PC-3 (cell line): ENCODE data around the gene MIB1. TPM values are rescaled to one million over a fixed set of nuclear protein-coding genes. Genes with fewer than 3 reads are reported as not detected.

Source experiments
- ATAC-seq: fragments of 200-7000 bp; cut with Tn5 transposase; 2 replicates; pipeline ENCODE4 v1.9.1; 2020; ENCODE audit warnings: mild to moderate bottlenecking, moderate library complexity
- BruUV-seq: library from RNA; stranded (reverse); fragments of 400-500 nt; replicated peaks from 2 replicates; lab custom pipeline; 2021; lab: Mats Ljungman, UMichigan
- CTCF ChIA-PET: fragments of 300-600 bp; sonication (Branson Sonifier 250); formaldehyde crosslinking; loops from one replicate; lab custom pipeline; 2022; ENCODE audit warnings: antibody characterized with exemption; lab: Charles Lee
- POLR2A ChIA-PET: fragments of 300-600 bp; sonication (Branson Sonifier 250); formaldehyde crosslinking; loops from one replicate; lab custom pipeline; 2022; ENCODE audit warnings: antibody characterized with exemption; ENCODE audit not compliant: unreplicated experiment; lab: Charles Lee
- DNase-seq: peaks from one replicate; pipeline ENCODE4 v3.0.0-alpha.2; 2015
- H2AFZ ChIP-seq: fragments of 300-600 bp; sonication (generic); 2 replicates; pipeline ENCODE4 v1.6.0; 2016; ENCODE audit warnings: antibody characterized with exemption, low read length
- H3F3A ChIP-seq: fragments of 300-600 bp; sonication (generic); one replicate; pipeline ENCODE4 v1.6.0; 2017; ENCODE audit warnings: antibody characterized with exemption, low read length, control low read depth, mild to moderate bottlenecking; ENCODE audit not compliant: unreplicated experiment
- H3K27ac ChIP-seq: fragments of 300-600 bp; sonication (generic); 2 replicates; pipeline ENCODE4 v1.5.1; 2016; ENCODE audit warnings: mild to moderate bottlenecking, low read length
- H3K27me3 ChIP-seq: fragments of 300-600 bp; sonication (generic); 2 replicates; pipeline ENCODE4 v1.6.1; 2016; ENCODE audit warnings: low read length, mixed read lengths
- H3K36me3 ChIP-seq: fragments of 300-600 bp; sonication (generic); 2 replicates; pipeline ENCODE4 v1.6.1; 2016; ENCODE audit warnings: low read depth, mixed run types, low read length, mixed read lengths
- H3K4me1 ChIP-seq: fragments of 300-600 bp; sonication (generic); 2 replicates; pipeline ENCODE4 v1.5.1; 2016; ENCODE audit warnings: low read length; ENCODE audit not compliant: insufficient read depth
- H3K4me2 ChIP-seq: fragments of 300-600 bp; sonication (generic); 2 replicates; pipeline ENCODE4 v1.6.0; 2016; ENCODE audit warnings: low read length
- H3K4me3 ChIP-seq: fragments of 300-600 bp; sonication (generic); 2 replicates; pipeline ENCODE4 v1.5.1; 2016; ENCODE audit warnings: mild to moderate bottlenecking, low read length, mixed read lengths
- H3K79me2 ChIP-seq: fragments of 300-600 bp; sonication (generic); 2 replicates; pipeline ENCODE4 v1.6.1; 2017; ENCODE audit warnings: low read length, mixed read lengths
- H3K9ac ChIP-seq: fragments of 300-600 bp; sonication (generic); 2 replicates; pipeline ENCODE4 v1.6.0; 2016; ENCODE audit warnings: mild to moderate bottlenecking, low read length
- H3K9me2 ChIP-seq: fragments of 300-600 bp; sonication (generic); replicated peaks from 2 replicates; pipeline ENCODE4 v1.6.1; 2016; ENCODE audit warnings: mixed run types, low read length, mixed read lengths
- H3K9me3 ChIP-seq: fragments of 300-600 bp; sonication (generic); 2 replicates; pipeline ENCODE4 v1.6.1; 2016; ENCODE audit warnings: low read length, mixed read lengths
- H4K20me1 ChIP-seq: fragments of 300-600 bp; sonication (generic); 2 replicates; pipeline ENCODE4 v1.6.1; 2016; ENCODE audit warnings: low read length, mixed read lengths
- EZH2 ChIP-seq: fragments of 300-600 bp; sonication (generic); IDR thresholded peaks from one replicate; pipeline ENCODE4 v1.6.1; 2017; ENCODE audit warnings: antibody characterized with exemption, mild to moderate bottlenecking, low read length; ENCODE audit not compliant: unreplicated experiment
- EZH2phosphoT487 ChIP-seq: fragments of 300-600 bp; sonication (generic); IDR thresholded peaks from 2 replicates; pipeline ENCODE4 v1.6.1; 2018; ENCODE audit warnings: mild to moderate bottlenecking, antibody characterized with exemption, low read length, borderline replicate concordance
- intact Hi-C: fragments of 100-400 bp; cut with micrococcal nuclease; formaldehyde crosslinking; loops from 2 replicates; pipeline ENCODE4 v1.9.0; 2023
- total RNA-seq: library from RNA; depleted of rRNA; stranded (reverse); fragments of >200 nt; gene quantifications from 2 replicates; pipeline ENCODE4 v1.2.3, GENCODE V29; 2014
- TF ChIP-seq, protein P1 (sequence below): fragments of 300-600 bp; sonication (generic); conservative IDR thresholded peaks from 2 replicates; pipeline ENCODE4 v1.5.1; 2017; ENCODE audit warnings: antibody characterized with exemption, low read depth, mild to moderate bottlenecking, low read length

MIB1 gene
- total RNA-seq, 1 experiment from 2014 or later, result 25.1 TPM

GRCh38 chr18:21865043-21865442 is 124.5 kb downstream of the MIB1 start:
- BruUV-seq, result TSS peak; percentile 18
- Histone ChIP-seq H3K9ac (no peak overlapping the region), H2AFZ (no peak overlapping the region), H3K27ac (no peak overlapping the region), H3K4me3 (no peak overlapping the region), H3K9me3 (no peaks in the 10 kb centered on the region), H3K4me2 (no peak overlapping the region), H3K9me2 (no peaks in the 10 kb centered on the region), H4K20me1 (no peaks in the 10 kb centered on the region), H3F3A (no peaks in the 10 kb centered on the region), H3K79me2 (no peaks in the 10 kb centered on the region), H3K4me1 (no peaks in the 10 kb centered on the region), H3K36me3 (peaks cover 8% of the 10 kb centered on the region; the same call in 1 of the 2 replicates), H3K27me3 (no peaks in the 10 kb centered on the region)
- no peak for TF ChIP-seq EZH2phosphoT487
- TF ChIP-seq, protein P1, sequence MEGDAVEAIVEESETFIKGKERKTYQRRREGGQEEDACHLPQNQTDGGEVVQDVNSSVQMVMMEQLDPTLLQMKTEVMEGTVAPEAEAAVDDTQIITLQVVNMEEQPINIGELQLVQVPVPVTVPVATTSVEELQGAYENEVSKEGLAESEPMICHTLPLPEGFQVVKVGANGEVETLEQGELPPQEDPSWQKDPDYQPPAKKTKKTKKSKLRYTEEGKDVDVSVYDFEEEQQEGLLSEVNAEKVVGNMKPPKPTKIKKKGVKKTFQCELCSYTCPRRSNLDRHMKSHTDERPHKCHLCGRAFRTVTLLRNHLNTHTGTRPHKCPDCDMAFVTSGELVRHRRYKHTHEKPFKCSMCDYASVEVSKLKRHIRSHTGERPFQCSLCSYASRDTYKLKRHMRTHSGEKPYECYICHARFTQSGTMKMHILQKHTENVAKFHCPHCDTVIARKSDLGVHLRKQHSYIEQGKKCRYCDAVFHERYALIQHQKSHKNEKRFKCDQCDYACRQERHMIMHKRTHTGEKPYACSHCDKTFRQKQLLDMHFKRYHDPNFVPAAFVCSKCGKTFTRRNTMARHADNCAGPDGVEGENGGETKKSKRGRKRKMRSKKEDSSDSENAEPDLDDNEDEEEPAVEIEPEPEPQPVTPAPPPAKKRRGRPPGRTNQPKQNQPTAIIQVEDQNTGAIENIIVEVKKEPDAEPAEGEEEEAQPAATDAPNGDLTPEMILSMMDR, result no peak
- no peak for TF ChIP-seq EZH2
- DNase-seq (no peak), ATAC-seq (no peak)
- ChIA-PET POLR2A (no interaction called here), CTCF (no interaction called here)
- intact Hi-C loops, result no loop called here

GRCh38 chr18:21868770-21869169 is 128.2 kb downstream of the MIB1 start:
- Histone ChIP-seq H3K4me1 (no peaks in the 10 kb centered on the region), H2AFZ (no peak overlapping the region), H3K4me3 (no peak overlapping the region), H3F3A (no peaks in the 10 kb centered on the region), H4K20me1 (no peaks in the 10 kb centered on the region), H3K4me2 (no peak overlapping the region), H3K9ac (no peak overlapping the region), H3K27me3 (no peaks in the 10 kb centered on the region), H3K79me2 (no peaks in the 10 kb centered on the region), H3K9me2 (no peaks in the 10 kb centered on the region), H3K36me3 (peaks cover 3% of the 10 kb centered on the region; the same call in 1 of the 2 replicates), H3K27ac (no peak overlapping the region), H3K9me3 (no peaks in the 10 kb centered on the region)
- ChIA-PET CTCF (no interaction called here), POLR2A (no interaction called here)
- TF ChIP-seq, protein P1, result no peak
- TF ChIP-seq EZH2phosphoT487 (no peak), EZH2 (no peak)
- DNase-seq, result no peak
- intact Hi-C loops, result no loop called here
- BruUV-seq, result no TSS peak
- ATAC-seq, result no peak

DNA sequence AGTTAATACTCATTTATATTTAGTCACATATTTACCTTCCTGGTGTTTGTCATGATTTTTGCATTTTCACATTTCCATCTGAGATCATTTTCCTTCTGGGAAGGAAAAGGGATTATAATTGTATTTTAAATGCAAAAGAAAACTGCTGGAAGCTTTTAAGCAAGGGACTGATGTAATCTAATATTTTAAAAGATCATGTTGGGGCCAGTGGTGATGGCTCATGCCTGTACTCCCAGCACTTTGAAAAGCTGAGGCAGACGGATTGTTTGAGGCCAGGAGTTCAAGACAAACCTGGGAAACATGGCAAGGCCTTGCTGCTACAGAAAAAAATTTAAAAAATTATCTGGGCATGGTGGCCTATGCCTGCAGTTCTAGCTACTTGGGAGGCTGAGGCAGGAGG is 149.0 kb downstream of the MIB1 start:
- Histone ChIP-seq H3K9ac (no peak overlapping the region), H3K4me3 (no peak overlapping the region), H3K27me3 (no peaks in the 10 kb centered on the region), H3K36me3 (no peaks in the 10 kb centered on the region), H3F3A (no peaks in the 10 kb centered on the region), H3K9me3 (no peaks in the 10 kb centered on the region), H3K4me2 (no peak overlapping the region), H2AFZ (no peak overlapping the region), H3K79me2 (no peaks in the 10 kb centered on the region), H3K4me1 (no peaks in the 10 kb centered on the region), H3K9me2 (no peaks in the 10 kb centered on the region), H4K20me1 (no peaks in the 10 kb centered on the region), H3K27ac (no peak overlapping the region)
- ChIA-PET POLR2A (no interaction called here), CTCF (no interaction called here)
- intact Hi-C loops, result no loop called here
- TF ChIP-seq, protein P1, result no peak
- no peak for TF ChIP-seq EZH2phosphoT487
- no peak for TF ChIP-seq EZH2
- DNase-seq, result no peak
- BruUV-seq, result no TSS peak
- no peak for ATAC-seq
